Measurements from ENCODE around the gene CCND1.
A peak's percentile ranks its signal among the peaks of the same experiment; 100 is the strongest.

The CCND1 gene

GRCh38 chr11:69640995-69641581 is at the start of gene CCND1:
Gene CCND1 (plus strand): TSS chr11:69641156. CDS start chr11:69641314, 158 bp downstream.
- peak in 1 of 2 donors; percentile 48 for DNase-seq

- no peak for DNase-seq
Observed at GRCh38 chr11:69592986-69593650, 47.8 kb upstream of the CCND1 start.

DNA sequence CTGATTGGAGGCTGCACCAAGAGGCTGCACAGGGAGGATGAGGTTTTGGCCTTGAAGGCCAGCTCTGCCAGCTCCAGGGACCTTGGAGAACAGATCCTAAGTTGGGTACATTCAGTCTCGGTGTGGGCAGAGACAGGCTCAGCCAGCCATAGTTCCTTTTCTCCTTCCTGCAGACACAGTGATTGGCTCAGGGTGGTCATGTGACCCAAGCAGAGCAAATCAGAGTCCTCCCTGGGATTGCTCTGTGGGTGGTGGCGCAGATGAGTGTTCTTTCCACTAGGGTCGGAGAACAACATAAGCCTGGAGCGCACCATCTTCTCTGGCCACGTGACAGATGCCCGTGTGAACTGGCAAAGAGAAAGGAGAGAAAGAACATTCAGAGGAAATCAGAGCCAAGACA is 47.1 kb upstream of the CCND1 start:
- DNase-seq, result no peak

GRCh38 chr11:69594481-69594880 is 46.5 kb upstream of the CCND1 start:
- no peak for DNase-seq

GRCh38 chr11:69595805-69596665 is 44.9 kb upstream of the CCND1 start:
- no peak for DNase-seq

DNA sequence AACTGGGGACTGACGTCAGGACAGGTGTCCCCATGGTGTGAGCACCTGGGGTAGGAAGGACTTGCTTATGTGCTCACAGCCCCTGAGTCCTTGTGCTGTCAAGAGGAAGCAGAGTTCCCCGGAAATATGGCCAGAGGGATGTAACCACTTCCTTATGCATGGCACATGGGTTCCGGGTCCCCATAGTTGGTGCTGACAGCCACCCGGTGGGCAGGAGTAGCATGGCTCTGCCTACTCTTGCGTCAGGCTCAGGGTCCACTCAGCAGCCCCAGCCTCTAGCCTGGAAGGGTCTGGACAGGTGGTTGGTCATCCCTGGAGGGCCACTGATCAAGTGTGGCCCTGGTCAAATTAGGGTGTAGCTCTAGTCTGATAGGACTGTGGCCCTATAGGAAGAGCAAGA is 42.8 kb upstream of the CCND1 start:
- DNase-seq, result no peak

GRCh38 chr11:69599502-69599901 is 41.5 kb upstream of the CCND1 start:
- no peak for DNase-seq

DNA sequence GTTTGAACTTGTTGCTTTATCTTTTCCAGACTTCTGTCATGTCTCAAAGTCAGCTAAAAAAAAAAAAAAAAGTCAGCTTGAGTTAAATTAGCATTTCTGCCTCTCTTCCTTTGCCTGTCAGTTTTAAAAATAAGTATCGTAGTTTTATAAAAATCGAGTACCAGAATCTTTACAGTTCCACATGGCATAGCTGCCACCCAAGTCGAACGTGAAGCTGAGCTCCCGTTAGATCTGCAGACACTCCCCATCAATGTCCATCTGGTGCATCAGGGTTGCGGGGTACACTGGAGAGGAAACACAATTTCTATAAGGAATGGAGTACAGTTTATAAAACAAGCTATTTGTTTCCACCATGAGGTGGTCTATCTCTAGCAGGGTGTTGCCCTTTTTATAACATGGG is 41.0 kb upstream of the CCND1 start:
- no peak for DNase-seq

DNA sequence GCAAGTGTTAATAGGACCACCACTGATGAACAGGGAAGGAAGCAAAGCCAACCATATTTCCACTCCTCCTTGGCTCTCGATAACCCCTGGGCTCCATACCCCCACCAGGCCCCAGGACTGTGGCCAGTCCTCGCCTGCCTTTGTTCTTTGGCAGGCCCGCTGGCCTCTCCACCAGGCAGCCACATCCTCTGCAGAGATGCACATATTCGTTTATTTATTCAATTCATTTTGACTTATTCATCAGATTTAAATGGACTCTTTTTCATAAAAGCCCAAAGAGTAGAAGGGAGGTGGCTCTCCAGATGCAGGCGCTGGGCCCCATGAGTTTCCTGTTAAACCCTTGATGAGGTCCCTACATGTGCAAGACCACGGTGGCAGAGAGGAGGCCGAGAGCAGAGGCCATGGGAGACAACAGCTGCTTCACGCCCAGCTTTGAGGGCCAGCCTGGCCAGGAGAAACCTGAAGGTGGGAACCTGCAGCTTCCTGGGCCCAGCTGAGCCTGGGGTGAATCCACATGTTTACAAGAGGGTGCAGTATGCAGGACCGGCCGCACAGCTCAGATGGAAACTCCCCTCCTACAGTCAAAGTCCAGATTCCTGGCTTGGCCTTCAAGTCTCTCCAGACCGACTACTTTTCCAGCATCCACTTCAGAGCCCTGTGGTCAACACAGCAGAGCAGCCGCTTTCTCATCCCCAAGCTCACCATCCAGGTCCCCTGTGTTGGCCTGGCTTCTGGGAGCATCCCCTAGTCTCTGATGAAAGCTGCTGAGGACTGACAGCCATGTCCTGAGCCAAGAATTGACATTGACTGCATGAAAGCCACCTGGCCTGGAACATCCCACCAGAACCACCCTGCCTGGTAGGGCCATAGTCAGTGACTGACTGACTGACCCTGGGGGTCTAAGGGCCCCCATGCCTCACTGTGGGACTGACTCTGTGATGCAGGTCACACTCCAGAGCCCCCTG is 39.7 kb upstream of the CCND1 start:
- DNase-seq, result no peak

GRCh38 chr11:69603111-69603836 is 37.7 kb upstream of the CCND1 start:
- DNase-seq, result no peak

- DNase-seq, result no peak
Observed at GRCh38 chr11:69604055-69604454, 36.9 kb upstream of the CCND1 start.

- DNase-seq, result no peak
Observed at GRCh38 chr11:69605737-69606526, 35.0 kb upstream of the CCND1 start.

GRCh38 chr11:69609351-69609750 is 31.6 kb upstream of the CCND1 start:
- DNase-seq, result no peak

DNA sequence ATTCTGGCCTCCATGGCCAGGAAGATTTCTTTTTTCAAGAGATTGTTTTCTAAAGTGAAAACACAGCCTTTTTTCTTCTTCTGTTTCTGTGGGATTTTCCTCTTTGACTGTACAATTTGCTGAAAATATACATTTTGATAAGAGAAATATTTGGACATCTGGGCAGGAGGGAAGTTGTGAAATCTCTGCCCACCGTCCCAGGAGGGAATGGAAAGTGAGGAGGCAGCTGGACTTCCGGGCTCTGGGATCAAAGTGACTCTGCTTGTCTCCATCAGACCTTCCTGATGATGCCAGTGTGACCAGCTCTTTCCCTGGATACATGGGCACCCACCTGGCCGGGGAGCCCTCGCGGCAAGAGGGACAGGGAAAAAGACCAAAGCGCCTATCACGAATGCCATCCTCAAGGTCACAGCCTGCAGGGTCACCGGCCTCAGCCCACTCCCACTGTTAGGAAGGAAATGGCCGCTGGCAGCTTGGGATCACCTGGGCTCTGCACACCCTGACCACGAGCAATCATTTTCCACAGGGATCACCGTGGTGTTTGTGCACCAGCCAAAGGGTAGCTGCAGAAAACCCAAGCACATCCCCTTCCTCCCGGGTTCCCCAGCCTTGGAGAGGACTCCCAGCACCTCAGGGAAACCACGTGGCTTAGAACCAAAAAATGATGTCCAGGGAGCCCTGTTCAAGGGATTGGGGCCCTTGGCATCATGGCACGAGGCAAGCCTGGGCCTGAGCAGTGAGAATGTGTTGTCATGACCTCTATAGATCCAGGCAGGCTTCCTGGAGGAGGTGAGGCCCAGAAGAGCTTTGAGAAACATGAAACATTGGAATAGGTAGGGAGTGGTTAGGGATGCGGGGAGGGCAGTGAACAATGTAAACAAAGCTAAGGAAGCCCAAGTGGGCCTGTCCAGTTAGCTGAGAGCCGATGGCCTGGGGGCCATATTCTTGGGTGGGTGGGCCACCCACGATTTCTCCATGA is 29.1 kb upstream of the CCND1 start:
- no peak for DNase-seq

GRCh38 chr11:69613594-69613993 is 27.4 kb upstream of the CCND1 start:
- no peak for DNase-seq

- no peak for DNase-seq
Observed at GRCh38 chr11:69614085-69614484, 26.9 kb upstream of the CCND1 start.

- no peak for DNase-seq
Observed at GRCh38 chr11:69615545-69616278, 25.2 kb upstream of the CCND1 start.

DNA sequence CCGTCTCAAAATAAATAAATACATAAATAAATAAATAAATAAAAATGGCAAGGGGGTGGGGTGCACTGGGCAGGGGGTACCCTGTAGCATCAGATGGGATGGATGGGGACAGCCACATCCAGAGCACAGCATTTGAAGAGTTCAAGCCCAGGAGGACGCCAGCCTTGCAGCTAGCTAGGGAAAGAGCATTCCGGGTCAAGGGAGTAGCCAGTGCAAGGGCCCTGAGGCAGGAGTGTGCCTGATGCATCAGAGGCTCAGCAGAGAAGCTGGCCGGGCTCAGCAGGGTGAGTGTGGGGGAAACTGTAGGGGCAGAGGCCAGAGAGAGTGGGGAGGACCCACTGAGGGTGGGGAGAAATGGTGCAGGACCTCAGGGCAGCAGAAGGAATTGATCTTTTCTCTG is 23.7 kb upstream of the CCND1 start:
- no peak for DNase-seq

DNA sequence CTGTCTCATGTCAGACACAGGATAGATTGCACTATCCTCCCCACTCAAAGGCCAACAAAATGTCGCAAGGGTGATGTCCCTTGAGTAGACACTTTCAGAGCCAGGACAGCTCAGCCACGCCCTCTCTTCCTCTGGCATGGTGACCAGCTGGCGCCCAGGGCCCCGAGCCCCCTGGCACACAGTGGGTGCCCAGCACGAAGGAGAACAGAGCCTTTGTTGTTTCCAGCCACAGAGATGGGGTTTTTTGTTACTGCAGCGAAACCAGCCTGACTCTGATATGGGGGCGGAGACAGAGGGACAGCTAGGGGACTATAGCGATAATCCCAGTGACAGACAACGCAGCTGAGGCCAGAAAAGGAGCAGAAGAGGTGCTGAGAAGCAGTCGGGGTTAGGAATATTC is 23.3 kb upstream of the CCND1 start:
- no peak for DNase-seq
